ENCODE results near the gene KIF3A. TPM values are rescaled to one million over a fixed set of nuclear protein-coding genes. Genes with fewer than 3 reads are reported as not detected.

Gene KIF3A
- total RNA-seq, 2 donors from 2014 or later = 17.4 to 34.5 TPM

GRCh38 chr5:132764671-132765238 is 27.4 kb upstream of the KIF3A start:
- Mint-ChIP-seq H3K9me3 (no peaks in the 10 kb centered on the region), H3K27ac (no peak overlapping the region), H3K4me3 (no peak overlapping the region), H3K4me1 (ENCODE audit: low read depth in 2 of 2) (peaks cover 0 to 5% of the 10 kb centered on the region in 2 donors), H3K27me3 (no peaks in the 10 kb centered on the region), H3K36me3 (no peaks in the 10 kb centered on the region)
- ATAC-seq (no peak), DNase-seq (ENCODE audit: low spot score) (no peak)

- H3K4me3 Mint-ChIP-seq = no peak overlapping the region
- no peaks in the 10 kb centered on the region for H3K9me3 Mint-ChIP-seq
- H3K27ac Mint-ChIP-seq = no peak overlapping the region
- ATAC-seq (no peak), DNase-seq (ENCODE audit: low spot score) (no peak)
- H3K36me3 Mint-ChIP-seq = no peaks in the 10 kb centered on the region
- peaks cover 0 to 5% of the 10 kb centered on the region in 2 donors for H3K4me1 Mint-ChIP-seq (ENCODE audit: low read depth in 2 of 2)
- H3K27me3 Mint-ChIP-seq = no peaks in the 10 kb centered on the region
These were observed 26.7 kb upstream of the KIF3A start for GRCh38 chr5:132764051-132764450.

- Mint-ChIP-seq H3K4me1 (ENCODE audit: low read depth in 2 of 2) (peaks cover 0 to 1% of the 10 kb centered on the region in 2 donors), H3K36me3 (no peaks in the 10 kb centered on the region), H3K27ac (no peak overlapping the region), H3K4me3 (no peak overlapping the region), H3K27me3 (no peaks in the 10 kb centered on the region), H3K9me3 (no peaks in the 10 kb centered on the region)
- ATAC-seq (no peak), DNase-seq (ENCODE audit: low spot score) (no peak)
These were observed 26.1 kb upstream of the KIF3A start for GRCh38 chr5:132763181-132764036.

- Mint-ChIP-seq H3K4me3 (no peak overlapping the region), H3K4me1 (ENCODE audit: low read depth in 2 of 2) (no peaks in the 10 kb centered on the region), H3K27ac (no peak overlapping the region), H3K36me3 (no peaks in the 10 kb centered on the region), H3K9me3 (no peaks in the 10 kb centered on the region), H3K27me3 (no peaks in the 10 kb centered on the region)
- ATAC-seq (no peak), DNase-seq (ENCODE audit: low spot score) (no peak)
These were observed 25.1 kb upstream of the KIF3A start for GRCh38 chr5:132762246-132763000.

- H3K36me3 Mint-ChIP-seq = no peaks in the 10 kb centered on the region
- no peaks in the 10 kb centered on the region for H3K4me1 Mint-ChIP-seq (ENCODE audit: low read depth in 2 of 2)
- no peak overlapping the region for H3K4me3 Mint-ChIP-seq
- DNase-seq (ENCODE audit: low spot score) (no peak), ATAC-seq (no peak)
- H3K27me3 Mint-ChIP-seq = no peaks in the 10 kb centered on the region
- H3K27ac Mint-ChIP-seq = no peak overlapping the region
- no peaks in the 10 kb centered on the region for H3K9me3 Mint-ChIP-seq
These were observed 24.2 kb upstream of the KIF3A start for GRCh38 chr5:132761321-132762240.

- Mint-ChIP-seq H3K9me3 (no peaks in the 10 kb centered on the region), H3K4me3 (no peak overlapping the region), H3K27me3 (no peaks in the 10 kb centered on the region), H3K4me1 (ENCODE audit: low read depth in 2 of 2) (no peaks in the 10 kb centered on the region), H3K36me3 (no peaks in the 10 kb centered on the region), H3K27ac (no peak overlapping the region)
- DNase-seq (ENCODE audit: low spot score) (no peak), ATAC-seq (no peak)
These were observed 23.4 kb upstream of the KIF3A start for GRCh38 chr5:132760601-132761317.

- Mint-ChIP-seq H3K4me3 (no peak overlapping the region), H3K9me3 (no peaks in the 10 kb centered on the region), H3K27me3 (no peaks in the 10 kb centered on the region), H3K27ac (no peak overlapping the region), H3K4me1 (ENCODE audit: low read depth in 2 of 2) (peaks cover 0 to 3% of the 10 kb centered on the region in 2 donors), H3K36me3 (no peaks in the 10 kb centered on the region)
- ATAC-seq = no peak
- DNase-seq (ENCODE audit: low spot score) = no peak
These were observed 22.7 kb upstream of the KIF3A start for GRCh38 chr5:132760049-132760420.

- H3K27ac Mint-ChIP-seq = no peak overlapping the region
- no peak overlapping the region for H3K4me3 Mint-ChIP-seq
- ATAC-seq = no peak
- H3K9me3 Mint-ChIP-seq = no peaks in the 10 kb centered on the region
- H3K27me3 Mint-ChIP-seq = peaks cover 0 to 2% of the 10 kb centered on the region in 2 donors
- H3K4me1 Mint-ChIP-seq (ENCODE audit: low read depth in 2 of 2) = peaks cover 0 to 7% of the 10 kb centered on the region in 2 donors
- no peaks in the 10 kb centered on the region for H3K36me3 Mint-ChIP-seq
- DNase-seq (ENCODE audit: low spot score) = no peak
These were observed 22.0 kb upstream of the KIF3A start for GRCh38 chr5:132759114-132760048.

GRCh38 chr5:132758451-132758850 is 21.1 kb upstream of the KIF3A start:
- ATAC-seq = no peak
- no peak for DNase-seq (ENCODE audit: low spot score)
- peaks cover 0 to 7% of the 10 kb centered on the region in 2 donors for H3K4me1 Mint-ChIP-seq (ENCODE audit: low read depth in 2 of 2)
- no peaks in the 10 kb centered on the region for H3K36me3 Mint-ChIP-seq
- peaks cover 0 to 2% of the 10 kb centered on the region in 2 donors for H3K27me3 Mint-ChIP-seq
- H3K4me3 Mint-ChIP-seq = no peak overlapping the region
- H3K9me3 Mint-ChIP-seq = no peaks in the 10 kb centered on the region
- H3K27ac Mint-ChIP-seq = no peak overlapping the region

- ATAC-seq = no peak
- peaks cover 0 to 2% of the 10 kb centered on the region in 2 donors for H3K27me3 Mint-ChIP-seq
- H3K36me3 Mint-ChIP-seq = no peaks in the 10 kb centered on the region
- no peaks in the 10 kb centered on the region for H3K9me3 Mint-ChIP-seq
- peaks cover 0 to 12% of the 10 kb centered on the region in 2 donors for H3K4me1 Mint-ChIP-seq (ENCODE audit: low read depth in 2 of 2)
- H3K27ac Mint-ChIP-seq = no peak overlapping the region
- DNase-seq (ENCODE audit: low spot score) = no peak
- H3K4me3 Mint-ChIP-seq = no peak overlapping the region
These were observed 19.2 kb upstream of the KIF3A start for GRCh38 chr5:132756542-132756941.

- H3K4me1 Mint-ChIP-seq (ENCODE audit: low read depth in 2 of 2) = peaks cover 0 to 22% of the 10 kb centered on the region in 2 donors
- H3K27me3 Mint-ChIP-seq = peaks cover 0 to 2% of the 10 kb centered on the region in 2 donors
- ATAC-seq = no peak
- H3K36me3 Mint-ChIP-seq = no peaks in the 10 kb centered on the region
- no peaks in the 10 kb centered on the region for H3K9me3 Mint-ChIP-seq
- H3K27ac Mint-ChIP-seq = no peak overlapping the region
- DNase-seq (ENCODE audit: low spot score) = no peak
- no peak overlapping the region for H3K4me3 Mint-ChIP-seq
These were observed 17.6 kb upstream of the KIF3A start for GRCh38 chr5:132754947-132755346.

- ATAC-seq = no peak
- Mint-ChIP-seq H3K4me3 (no peak overlapping the region), H3K4me1 (ENCODE audit: low read depth in 2 of 2) (peaks cover 0 to 22% of the 10 kb centered on the region in 2 donors), H3K36me3 (no peaks in the 10 kb centered on the region), H3K27ac (no peak overlapping the region), H3K27me3 (peaks cover 0 to 2% of the 10 kb centered on the region in 2 donors), H3K9me3 (no peaks in the 10 kb centered on the region)
- no peak for DNase-seq (ENCODE audit: low spot score)
These were observed 16.8 kb upstream of the KIF3A start for GRCh38 chr5:132754111-132754510.

All from natural killer cell treated with Interleukin-12 subunit alpha and Interleukin-12 subunit beta and Interleukin-15 and Interleukin-18, amount 100 ng/mL, for 72 hours (primary cell).